Tibial artery (tissue), 4 donors: ENCODE measurements around the gene CBLN3.

Source experiments
- DNase-seq, 2 donors: peaks; one replicate each; pipeline ENCODE4 v3.0.0-alpha.2; 2019
- H3K27ac ChIP-seq, 2 donors: fragments of 200-600 bp; sonication (generic) in 1 of 2; 1 replicate in 1 of 2; 2 replicates in 1 of 2; pipeline ENCODE4 v1.5.1; 2018 to 2019; ENCODE audit warnings: mild to moderate bottlenecking in 1 of 2
- H3K27me3 ChIP-seq, 2 donors: fragments of 200-600 bp; sonication (generic) in 1 of 2; one replicate each; pipeline versions ENCODE4 v1.5.1 to v1.6.0; 2016 to 2019
- H3K36me3 ChIP-seq, 3 donors: fragments of 200-600 bp; sonication (generic) in 2 of 3; one replicate each; pipeline ENCODE4 v1.5.1; 2016 to 2019; ENCODE audit warnings: mild to moderate bottlenecking in 2 of 3
- H3K4me1 ChIP-seq, 4 donors: fragments of 200-600 bp; sonication (generic) in 2 of 4; 1 replicate in 3 of 4; 2 replicates in 1 of 4; pipeline ENCODE4 v1.5.1; 2016 to 2019
- H3K4me3 ChIP-seq, 2 donors: fragments of 200-600 bp; sonication (generic) in 1 of 2; 1 replicate in 1 of 2; 2 replicates in 1 of 2; pipeline ENCODE4 v1.5.1; 2018 to 2019; ENCODE audit warnings: mild to moderate bottlenecking in 2 of 2
- H3K9me3 ChIP-seq, 3 donors: fragments of 200-600 bp; sonication (generic) in 1 of 3; one replicate each; pipeline ENCODE4 v1.5.1; 2016 to 2019
- CTCF ChIP-seq, 2 experiments: fragments of 200-600 bp in 1 of 2; fragments of 450-650 bp in 1 of 2; IDR thresholded peaks; one replicate each; pipeline ENCODE4 v1.5.1; 2017 to 2019; ENCODE audit warnings: antibody characterized with exemption in 2 of 2, mild to moderate bottlenecking in 1 of 2, moderate library complexity in 1 of 2
- intact Hi-C: fragments of 100-400 bp; cut with DNase I; formaldehyde crosslinking; loops from one replicate; pipeline ENCODE4 v1.15.0; 2023; ENCODE audit warnings: low total_unique reads

Gene CBLN3

GRCh38 chr14:24463884-24464785 is 34.7 kb upstream of the CBLN3 start:
- H3K9me3 ChIP-seq, result no peaks in the 10 kb centered on the region

GRCh38 chr14:24463017-24463883 is 33.8 kb upstream of the CBLN3 start:
- no peak for TF ChIP-seq CTCF (IDR thresholded peaks at IDR 0.05)
- DNase-seq, result no peak
- Histone ChIP-seq H3K9me3 (no peaks in the 10 kb centered on the region), H3K27me3 (no peaks in the 10 kb centered on the region), H3K36me3 (no peaks in the 10 kb centered on the region), H3K4me1 (no peaks in the 10 kb centered on the region), H3K4me3 (no peak overlapping the region), H3K27ac (no peak overlapping the region)
- intact Hi-C loops, result no loop called here

More at GRCh38 chr14:24463884-24464785, 34.7 kb upstream of the CBLN3 start:
- Histone ChIP-seq H3K27ac (no peak overlapping the region), H3K4me1 (no peaks in the 10 kb centered on the region), H3K36me3 (no peaks in the 10 kb centered on the region), H3K4me3 (no peak overlapping the region), H3K27me3 (no peaks in the 10 kb centered on the region)
- intact Hi-C loops, result no loop called here
- TF ChIP-seq CTCF (IDR thresholded peaks at IDR 0.05), result no peak
- DNase-seq, result no peak

GRCh38 chr14:24461336-24461735 is 31.9 kb upstream of the CBLN3 start:
- H3K9me3 ChIP-seq, result no peaks in the 10 kb centered on the region
- no peak overlapping the region for H3K27ac ChIP-seq
- no peaks in the 10 kb centered on the region for H3K27me3 ChIP-seq
- H3K4me1 ChIP-seq, result no peaks in the 10 kb centered on the region
- DNase-seq, result no peak
- intact Hi-C loops, result no loop called here
- H3K4me3 ChIP-seq, result no peak overlapping the region
- H3K36me3 ChIP-seq, result no peaks in the 10 kb centered on the region
- TF ChIP-seq CTCF (IDR thresholded peaks at IDR 0.05), result no peak

- TF ChIP-seq CTCF (IDR thresholded peaks at IDR 0.05), result no peak
- no peaks in the 10 kb centered on the region for H3K9me3 ChIP-seq
- intact Hi-C loops, result no loop called here
- H3K27me3 ChIP-seq, result no peaks in the 10 kb centered on the region
- H3K4me1 ChIP-seq, result no peaks in the 10 kb centered on the region
- no peak overlapping the region for H3K27ac ChIP-seq
- DNase-seq, result no peak
- H3K36me3 ChIP-seq, result no peaks in the 10 kb centered on the region
- H3K4me3 ChIP-seq, result no peak overlapping the region
Observed at GRCh38 chr14:24459331-24459730, 29.9 kb upstream of the CBLN3 start.

GRCh38 chr14:24458736-24459135 is 29.3 kb upstream of the CBLN3 start:
- DNase-seq, result no peak
- H3K27ac ChIP-seq, result no peak overlapping the region
- TF ChIP-seq CTCF (IDR thresholded peaks at IDR 0.05), result no peak
- H3K9me3 ChIP-seq, result no peaks in the 10 kb centered on the region
- H3K27me3 ChIP-seq, result no peaks in the 10 kb centered on the region
- intact Hi-C loops, result no loop called here
- H3K36me3 ChIP-seq, result no peaks in the 10 kb centered on the region
- no peak overlapping the region for H3K4me3 ChIP-seq
- H3K4me1 ChIP-seq, result no peaks in the 10 kb centered on the region
